ENCODE results near the gene FRMPD4. TPM values are rescaled to one million over a fixed set of nuclear protein-coding genes. Genes with fewer than 3 reads are reported as not detected.

Gene FRMPD4
- total and polyA plus RNA-seq, 10 of the 15 experiments (the other 5 are each of a cell fraction or from before 2014, with no cell fraction given): not detected

DNA sequence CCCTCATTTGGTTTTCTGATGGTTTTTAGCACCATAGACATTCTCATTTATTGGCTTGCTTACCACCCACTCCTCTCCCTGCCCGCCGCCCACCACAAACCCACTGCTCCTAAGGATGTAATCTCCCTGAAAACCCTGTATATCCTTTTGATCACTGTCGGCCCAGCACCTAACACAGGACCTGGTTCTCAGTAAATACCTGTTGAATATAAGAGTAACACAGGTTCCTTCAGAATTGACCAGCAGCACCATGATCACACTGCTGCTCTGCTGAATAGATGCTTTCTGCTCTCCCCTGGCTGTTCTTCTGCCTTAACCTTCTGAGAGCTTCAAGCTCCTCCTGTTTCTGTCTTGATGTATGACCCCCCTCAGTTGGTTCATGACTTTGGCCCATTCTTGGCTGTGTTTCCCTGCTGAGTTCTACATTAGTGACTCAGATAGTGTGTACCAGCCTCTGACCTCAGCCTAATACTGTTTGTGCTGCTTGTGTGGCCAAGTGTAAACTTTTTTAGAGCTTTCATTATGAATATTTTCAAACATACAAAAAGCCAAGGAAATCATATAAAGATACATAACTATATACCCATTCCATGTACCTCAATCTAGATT is 265.3 kb downstream of the FRMPD4 start:
- DNase-seq (ENCODE audit: low read depth, low spot score) (no peak), FAIRE-seq (no peak), ATAC-seq (no peak)
- ChIA-PET RAD21 (ENCODE audit: unreplicated experiment) (no interaction called here), POLR2A (no interaction called here), CTCF (no interaction called here), SMC1A (ENCODE audit: uncharacterized antibody, unreplicated experiment) (interaction anchor here (0.8 to 1.5 kb wide), 3 partner anchors 12 to 167 kb away, joined by 3 to 6 read pairs (median 3); no protein-coding TSS in a partner anchor)
- H3K36me3 ChIP-seq (ENCODE audit: control insufficient read depth in 2 of 2, insufficient read depth in 2 of 2, low read length in 1 of 2): no peaks in the 10 kb centered on the region
- WGBS (ENCODE audit: insufficient coverage, insufficient replicate concordance, low lambda C conversion rate, missing lambda C conversion rate): 11% methylated on average over 3 of the region's 3 CpGs
- no peaks in the 10 kb centered on the region for H4K20me1 ChIP-seq (ENCODE audit: control insufficient read depth, insufficient read depth)
- in situ Hi-C loops (cut with MboI): no loop called here
- no peaks in the 10 kb centered on the region for H3K9me3 ChIP-seq (replicated peaks; ENCODE audit: control insufficient read depth, insufficient read depth, low read length)
- H3K4me1 ChIP-seq (ENCODE audit: control insufficient read depth, insufficient read depth, low read length): no peaks in the 10 kb centered on the region
- no peaks in the 10 kb centered on the region for H3K27me3 ChIP-seq (replicated peaks in 1 of 2; ENCODE audit: control insufficient read depth in 2 of 2, insufficient read depth in 2 of 2, low read length in 1 of 2)
- H3K4me3 ChIP-seq: no peak overlapping the region
- no peak for TF ChIP-seq TBL1XR1 (IDR thresholded peaks at IDR 0.05; ENCODE audit: low read depth, low read length)
- H3K9ac ChIP-seq (ENCODE audit: control insufficient read depth, insufficient read depth, low read length): no peak overlapping the region
- H3K79me2 ChIP-seq (ENCODE audit: control insufficient read depth, insufficient read depth, low read length): no peaks in the 10 kb centered on the region
- H3K4me2 ChIP-seq (ENCODE audit: control insufficient read depth, insufficient read depth): no peak overlapping the region
- no TSS peak for BruUV-seq (replicated peaks)
- intact Hi-C loops (cut with micrococcal nuclease; ENCODE audit: unreplicated experiment): no loop called here
- H2AFZ ChIP-seq (ENCODE audit: control insufficient read depth, low read depth, low read length): no peak overlapping the region
- no peak overlapping the region for H3K27ac ChIP-seq (ENCODE audit: control insufficient read depth, insufficient read depth)

- Histone ChIP-seq H3K9ac (ENCODE audit: control insufficient read depth, insufficient read depth, low read length) (no peak overlapping the region), H3K4me3 (no peak overlapping the region), H3K4me2 (ENCODE audit: control insufficient read depth, insufficient read depth) (no peak overlapping the region), H2AFZ (ENCODE audit: control insufficient read depth, low read depth, low read length) (no peak overlapping the region), H3K4me1 (ENCODE audit: control insufficient read depth, insufficient read depth, low read length) (no peaks in the 10 kb centered on the region), H3K36me3 (ENCODE audit: control insufficient read depth in 2 of 2, insufficient read depth in 2 of 2, low read length in 1 of 2) (no peaks in the 10 kb centered on the region), H3K27me3 (replicated peaks in 1 of 2; ENCODE audit: control insufficient read depth in 2 of 2, insufficient read depth in 2 of 2, low read length in 1 of 2) (no peaks in the 10 kb centered on the region), H4K20me1 (ENCODE audit: control insufficient read depth, insufficient read depth) (no peaks in the 10 kb centered on the region), H3K79me2 (ENCODE audit: control insufficient read depth, insufficient read depth, low read length) (no peaks in the 10 kb centered on the region), H3K27ac (ENCODE audit: control insufficient read depth, insufficient read depth) (no peak overlapping the region), H3K9me3 (replicated peaks; ENCODE audit: control insufficient read depth, insufficient read depth, low read length) (no peaks in the 10 kb centered on the region)
- intact Hi-C loops (cut with micrococcal nuclease; ENCODE audit: unreplicated experiment): no loop called here
- no TSS peak for BruUV-seq (replicated peaks)
- ChIA-PET CTCF (no interaction called here), SMC1A (ENCODE audit: uncharacterized antibody, unreplicated experiment) (no interaction called here), POLR2A (no interaction called here), RAD21 (ENCODE audit: unreplicated experiment) (interaction anchor here (0.6 kb wide), 1 partner anchor 160 kb away, joined by 3 read pairs; no protein-coding TSS in a partner anchor)
- no peak for ATAC-seq
- DNase-seq (ENCODE audit: low read depth, low spot score): no peak
- in situ Hi-C loops (cut with MboI): no loop called here
- FAIRE-seq: no peak
- WGBS (ENCODE audit: insufficient coverage, insufficient replicate concordance, low lambda C conversion rate, missing lambda C conversion rate): 5% methylated on average over 2 of the region's 2 CpGs
- TF ChIP-seq E2F8 (IDR thresholded peaks at IDR 0.05; ENCODE audit: low read depth, partially characterized antibody) (no peak), CUX1 (IDR thresholded peaks at IDR 0.05; ENCODE audit: insufficient replicate concordance, low read depth, low read length) (no peak)
- TF ChIP-seq, protein P1, sequence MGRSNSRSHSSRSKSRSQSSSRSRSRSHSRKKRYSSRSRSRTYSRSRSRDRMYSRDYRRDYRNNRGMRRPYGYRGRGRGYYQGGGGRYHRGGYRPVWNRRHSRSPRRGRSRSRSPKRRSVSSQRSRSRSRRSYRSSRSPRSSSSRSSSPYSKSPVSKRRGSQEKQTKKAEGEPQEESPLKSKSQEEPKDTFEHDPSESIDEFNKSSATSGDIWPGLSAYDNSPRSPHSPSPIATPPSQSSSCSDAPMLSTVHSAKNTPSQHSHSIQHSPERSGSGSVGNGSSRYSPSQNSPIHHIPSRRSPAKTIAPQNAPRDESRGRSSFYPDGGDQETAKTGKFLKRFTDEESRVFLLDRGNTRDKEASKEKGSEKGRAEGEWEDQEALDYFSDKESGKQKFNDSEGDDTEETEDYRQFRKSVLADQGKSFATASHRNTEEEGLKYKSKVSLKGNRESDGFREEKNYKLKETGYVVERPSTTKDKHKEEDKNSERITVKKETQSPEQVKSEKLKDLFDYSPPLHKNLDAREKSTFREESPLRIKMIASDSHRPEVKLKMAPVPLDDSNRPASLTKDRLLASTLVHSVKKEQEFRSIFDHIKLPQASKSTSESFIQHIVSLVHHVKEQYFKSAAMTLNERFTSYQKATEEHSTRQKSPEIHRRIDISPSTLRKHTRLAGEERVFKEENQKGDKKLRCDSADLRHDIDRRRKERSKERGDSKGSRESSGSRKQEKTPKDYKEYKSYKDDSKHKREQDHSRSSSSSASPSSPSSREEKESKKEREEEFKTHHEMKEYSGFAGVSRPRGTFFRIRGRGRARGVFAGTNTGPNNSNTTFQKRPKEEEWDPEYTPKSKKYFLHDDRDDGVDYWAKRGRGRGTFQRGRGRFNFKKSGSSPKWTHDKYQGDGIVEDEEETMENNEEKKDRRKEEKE (IDR thresholded peaks at IDR 0.05): no peak
Measured at GRCh38 chrX:12405306-12405705, 267.0 kb downstream of the FRMPD4 start.

Measured in GM12878 (cell line).